ENCODE data around the gene ALK. TPM values are rescaled to one million over a fixed set of nuclear protein-coding genes. Genes with fewer than 3 reads are reported as not detected.

ALK gene
- total and polyA plus RNA-seq, 2 experiments from 2014 or later = 0.35 TPM; not detected in 1

- Histone ChIP-seq H3F3A (replicated peaks; ENCODE audit: low read depth) (no peaks in the 10 kb centered on the region), H3K27me3 (ENCODE audit: insufficient read depth) (no peaks in the 10 kb centered on the region), H3K79me2 (replicated peaks; ENCODE audit: insufficient read depth) (no peaks in the 10 kb centered on the region), H3K4me2 (no peak overlapping the region), H3K4me1 (ENCODE audit: insufficient read depth) (peaks cover under 1% of the 10 kb centered on the region; the same call in 1 of the 2 replicates), H3K27ac (ENCODE audit: low read depth) (no peak overlapping the region), H2AFZ (no peak overlapping the region), H3K36me3 (ENCODE audit: insufficient read depth) (no peaks in the 10 kb centered on the region), H3K4me3 (no peak overlapping the region), H3K9me2 (ENCODE audit: insufficient read depth) (peaks cover 3% of the 10 kb centered on the region; the same call in 1 of the 2 replicates), H4K20me1 (replicated peaks; ENCODE audit: insufficient read depth) (no peaks in the 10 kb centered on the region)
- Mint-ChIP-seq H3K36me3 (ENCODE audit: low read depth) (no peaks in the 10 kb centered on the region), H3K9me3 (no peaks in the 10 kb centered on the region), H3K4me3 (no peak overlapping the region), H3K27ac (no peak overlapping the region), H3K4me1 (peaks cover 5% of the 10 kb centered on the region; the same call in 2 of the 3 replicates), H3K27me3 (ENCODE audit: insufficient read depth, low read depth, poor library complexity) (peaks cover 6% of the 10 kb centered on the region)
- no peak for TF ChIP-seq POLR2AphosphoS5 (IDR thresholded peaks at IDR 0.05; ENCODE audit: low read depth)
- DNase-seq (ENCODE audit: low spot score) (no peak), ATAC-seq (no peak)
These were observed 348.2 kb downstream of the ALK start for GRCh38 chr2:29573147-29573546.

DNA sequence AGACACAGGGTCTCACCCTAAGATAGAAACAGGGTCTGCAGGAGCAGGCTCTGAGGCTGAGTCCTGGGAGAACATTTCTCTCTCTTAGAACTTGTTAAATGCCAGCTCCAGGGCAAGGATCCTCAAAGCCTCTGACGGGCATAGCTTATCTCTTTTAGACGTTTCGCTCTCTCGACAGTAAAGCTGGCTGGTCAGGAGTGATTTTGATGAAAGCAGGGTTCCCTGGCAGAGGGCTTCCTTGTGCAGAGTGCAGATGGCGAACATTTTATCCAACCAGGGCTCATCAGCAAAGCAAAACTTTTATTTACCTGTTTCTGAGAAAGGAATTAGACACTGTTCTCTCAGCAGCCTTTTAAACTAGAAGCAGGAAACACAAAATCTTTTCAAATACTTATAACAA lies 350.8 kb downstream of the ALK start:
- DNase-seq (ENCODE audit: low spot score) = no peak
- H3K36me3 Mint-ChIP-seq (ENCODE audit: low read depth) = no peaks in the 10 kb centered on the region
- no peak overlapping the region for H3K27ac Mint-ChIP-seq
- Histone ChIP-seq H3K4me3 (no peak overlapping the region), H3K4me1 (ENCODE audit: insufficient read depth) (no peaks in the 10 kb centered on the region), H3K36me3 (ENCODE audit: insufficient read depth) (no peaks in the 10 kb centered on the region), H3F3A (replicated peaks; ENCODE audit: low read depth) (no peaks in the 10 kb centered on the region), H3K27ac (ENCODE audit: low read depth) (no peak overlapping the region), H4K20me1 (replicated peaks; ENCODE audit: insufficient read depth) (no peaks in the 10 kb centered on the region), H3K79me2 (replicated peaks; ENCODE audit: insufficient read depth) (no peaks in the 10 kb centered on the region), H3K27me3 (ENCODE audit: insufficient read depth) (no peaks in the 10 kb centered on the region), H3K9me2 (ENCODE audit: insufficient read depth) (peaks cover 3% of the 10 kb centered on the region; the same call in 1 of the 2 replicates), H3K4me2 (no peak overlapping the region), H2AFZ (no peak overlapping the region)
- H3K4me1 Mint-ChIP-seq = peaks cover 2% of the 10 kb centered on the region; the same call in 1 of the 3 replicates
- no peak overlapping the region for H3K4me3 Mint-ChIP-seq
- no peaks in the 10 kb centered on the region for H3K9me3 Mint-ChIP-seq
- peaks cover 7% of the 10 kb centered on the region for H3K27me3 Mint-ChIP-seq (ENCODE audit: insufficient read depth, low read depth, poor library complexity)
- no peak for ATAC-seq
- TF ChIP-seq, protein P1, sequence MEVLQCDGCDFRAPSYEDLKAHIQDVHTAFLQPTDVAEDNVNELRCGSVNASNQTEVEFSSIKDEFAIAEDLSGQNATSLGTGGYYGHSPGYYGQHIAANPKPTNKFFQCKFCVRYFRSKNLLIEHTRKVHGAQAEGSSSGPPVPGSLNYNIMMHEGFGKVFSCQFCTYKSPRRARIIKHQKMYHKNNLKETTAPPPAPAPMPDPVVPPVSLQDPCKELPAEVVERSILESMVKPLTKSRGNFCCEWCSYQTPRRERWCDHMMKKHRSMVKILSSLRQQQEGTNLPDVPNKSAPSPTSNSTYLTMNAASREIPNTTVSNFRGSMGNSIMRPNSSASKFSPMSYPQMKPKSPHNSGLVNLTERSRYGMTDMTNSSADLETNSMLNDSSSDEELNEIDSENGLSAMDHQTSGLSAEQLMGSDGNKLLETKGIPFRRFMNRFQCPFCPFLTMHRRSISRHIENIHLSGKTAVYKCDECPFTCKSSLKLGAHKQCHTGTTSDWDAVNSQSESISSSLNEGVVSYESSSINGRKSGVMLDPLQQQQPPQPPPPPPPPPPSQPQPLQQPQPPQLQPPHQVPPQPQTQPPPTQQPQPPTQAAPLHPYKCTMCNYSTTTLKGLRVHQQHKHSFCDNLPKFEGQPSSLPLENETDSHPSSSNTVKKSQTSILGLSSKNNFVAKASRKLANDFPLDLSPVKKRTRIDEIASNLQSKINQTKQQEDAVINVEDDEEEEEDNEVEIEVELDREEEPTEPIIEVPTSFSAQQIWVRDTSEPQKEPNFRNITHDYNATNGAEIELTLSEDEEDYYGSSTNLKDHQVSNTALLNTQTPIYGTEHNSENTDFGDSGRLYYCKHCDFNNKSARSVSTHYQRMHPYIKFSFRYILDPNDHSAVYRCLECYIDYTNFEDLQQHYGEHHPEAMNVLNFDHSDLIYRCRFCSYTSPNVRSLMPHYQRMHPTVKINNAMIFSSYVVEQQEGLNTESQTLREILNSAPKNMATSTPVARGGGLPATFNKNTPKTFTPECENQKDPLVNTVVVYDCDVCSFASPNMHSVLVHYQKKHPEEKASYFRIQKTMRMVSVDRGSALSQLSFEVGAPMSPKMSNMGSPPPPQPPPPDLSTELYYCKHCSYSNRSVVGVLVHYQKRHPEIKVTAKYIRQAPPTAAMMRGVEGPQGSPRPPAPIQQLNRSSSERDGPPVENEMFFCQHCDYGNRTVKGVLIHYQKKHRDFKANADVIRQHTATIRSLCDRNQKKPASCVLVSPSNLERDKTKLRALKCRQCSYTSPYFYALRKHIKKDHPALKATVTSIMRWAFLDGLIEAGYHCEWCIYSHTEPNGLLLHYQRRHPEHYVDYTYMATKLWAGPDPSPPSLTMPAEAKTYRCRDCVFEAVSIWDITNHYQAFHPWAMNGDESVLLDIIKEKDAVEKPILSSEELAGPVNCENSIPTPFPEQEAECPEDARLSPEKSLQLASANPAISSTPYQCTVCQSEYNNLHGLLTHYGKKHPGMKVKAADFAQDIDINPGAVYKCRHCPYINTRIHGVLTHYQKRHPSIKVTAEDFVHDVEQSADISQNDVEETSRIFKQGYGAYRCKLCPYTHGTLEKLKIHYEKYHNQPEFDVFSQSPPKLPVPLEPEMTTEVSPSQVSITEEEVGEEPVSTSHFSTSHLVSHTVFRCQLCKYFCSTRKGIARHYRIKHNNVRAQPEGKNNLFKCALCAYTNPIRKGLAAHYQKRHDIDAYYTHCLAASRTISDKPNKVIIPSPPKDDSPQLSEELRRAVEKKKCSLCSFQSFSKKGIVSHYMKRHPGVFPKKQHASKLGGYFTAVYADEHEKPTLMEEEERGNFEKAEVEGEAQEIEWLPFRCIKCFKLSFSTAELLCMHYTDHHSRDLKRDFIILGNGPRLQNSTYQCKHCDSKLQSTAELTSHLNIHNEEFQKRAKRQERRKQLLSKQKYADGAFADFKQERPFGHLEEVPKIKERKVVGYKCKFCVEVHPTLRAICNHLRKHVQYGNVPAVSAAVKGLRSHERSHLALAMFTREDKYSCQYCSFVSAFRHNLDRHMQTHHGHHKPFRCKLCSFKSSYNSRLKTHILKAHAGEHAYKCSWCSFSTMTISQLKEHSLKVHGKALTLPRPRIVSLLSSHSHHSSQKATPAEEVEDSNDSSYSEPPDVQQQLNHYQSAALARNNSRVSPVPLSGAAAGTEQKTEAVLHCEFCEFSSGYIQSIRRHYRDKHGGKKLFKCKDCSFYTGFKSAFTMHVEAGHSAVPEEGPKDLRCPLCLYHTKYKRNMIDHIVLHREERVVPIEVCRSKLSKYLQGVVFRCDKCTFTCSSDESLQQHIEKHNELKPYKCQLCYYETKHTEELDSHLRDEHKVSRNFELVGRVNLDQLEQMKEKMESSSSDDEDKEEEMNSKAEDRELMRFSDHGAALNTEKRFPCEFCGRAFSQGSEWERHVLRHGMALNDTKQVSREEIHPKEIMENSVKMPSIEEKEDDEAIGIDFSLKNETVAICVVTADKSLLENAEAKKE (CRISPR knock-in tag; IDR thresholded peaks at IDR 0.05) = no peak
- TF ChIP-seq NANOG (IDR thresholded peaks at IDR 0.05; ENCODE audit: borderline replicate concordance) (no peak), POLR2AphosphoS5 (IDR thresholded peaks at IDR 0.05; ENCODE audit: low read depth) (no peak), STAT1 (IDR thresholded peaks at IDR 0.05; ENCODE audit: unreplicated experiment) (no peak), CREB1 (CRISPR knock-in tag; IDR thresholded peaks at IDR 0.05; ENCODE audit: low read depth) (no peak), ZNF114 (CRISPR knock-in tag; IDR thresholded peaks at IDR 0.05) (no peak), EZH2 (IDR thresholded peaks at IDR 0.05; ENCODE audit: low read depth, unreplicated experiment) (no peak), JUNB (IDR thresholded peaks at IDR 0.05; ENCODE audit: unreplicated experiment) (no peak), EZH2phosphoT487 (IDR thresholded peaks at IDR 0.05; ENCODE audit: unreplicated experiment) (no peak), ZNF331 (CRISPR knock-in tag; IDR thresholded peaks at IDR 0.05; ENCODE audit: low read depth) (no peak)
- TF ChIP-seq, protein P2, sequence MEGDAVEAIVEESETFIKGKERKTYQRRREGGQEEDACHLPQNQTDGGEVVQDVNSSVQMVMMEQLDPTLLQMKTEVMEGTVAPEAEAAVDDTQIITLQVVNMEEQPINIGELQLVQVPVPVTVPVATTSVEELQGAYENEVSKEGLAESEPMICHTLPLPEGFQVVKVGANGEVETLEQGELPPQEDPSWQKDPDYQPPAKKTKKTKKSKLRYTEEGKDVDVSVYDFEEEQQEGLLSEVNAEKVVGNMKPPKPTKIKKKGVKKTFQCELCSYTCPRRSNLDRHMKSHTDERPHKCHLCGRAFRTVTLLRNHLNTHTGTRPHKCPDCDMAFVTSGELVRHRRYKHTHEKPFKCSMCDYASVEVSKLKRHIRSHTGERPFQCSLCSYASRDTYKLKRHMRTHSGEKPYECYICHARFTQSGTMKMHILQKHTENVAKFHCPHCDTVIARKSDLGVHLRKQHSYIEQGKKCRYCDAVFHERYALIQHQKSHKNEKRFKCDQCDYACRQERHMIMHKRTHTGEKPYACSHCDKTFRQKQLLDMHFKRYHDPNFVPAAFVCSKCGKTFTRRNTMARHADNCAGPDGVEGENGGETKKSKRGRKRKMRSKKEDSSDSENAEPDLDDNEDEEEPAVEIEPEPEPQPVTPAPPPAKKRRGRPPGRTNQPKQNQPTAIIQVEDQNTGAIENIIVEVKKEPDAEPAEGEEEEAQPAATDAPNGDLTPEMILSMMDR (conservative IDR thresholded peaks at IDR 0.05; ENCODE audit: low read depth in 2 of 2) = no peak
